Hindlimb muscle (tissue), 1 donor: ENCODE data around the gene CAVIN2. TPM values are rescaled to one million over a fixed set of nuclear protein-coding genes. Genes with fewer than 3 reads are reported as not detected.

Source experiments
- DNase-seq: peaks from one replicate; pipeline ENCODE4 v3.0.0-alpha.2; 2013
- polyA plus RNA-seq: library from polyadenylated mRNA; unstranded; fragments of 120-200 nt; gene quantifications from one replicate; pipeline ENCODE4 v1.2.1, GENCODE V29; 2013; ENCODE audit not compliant: insufficient read length

The CAVIN2 gene, protein sequence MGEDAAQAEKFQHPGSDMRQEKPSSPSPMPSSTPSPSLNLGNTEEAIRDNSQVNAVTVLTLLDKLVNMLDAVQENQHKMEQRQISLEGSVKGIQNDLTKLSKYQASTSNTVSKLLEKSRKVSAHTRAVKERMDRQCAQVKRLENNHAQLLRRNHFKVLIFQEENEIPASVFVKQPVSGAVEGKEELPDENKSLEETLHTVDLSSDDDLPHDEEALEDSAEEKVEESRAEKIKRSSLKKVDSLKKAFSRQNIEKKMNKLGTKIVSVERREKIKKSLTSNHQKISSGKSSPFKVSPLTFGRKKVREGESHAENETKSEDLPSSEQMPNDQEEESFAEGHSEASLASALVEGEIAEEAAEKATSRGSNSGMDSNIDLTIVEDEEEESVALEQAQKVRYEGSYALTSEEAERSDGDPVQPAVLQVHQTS
- polyA plus RNA-seq, result 41.4 TPM

GRCh38 chr2:191846515-191847476 lies at the start of gene CAVIN2:
Gene CAVIN2, minus strand, starts transcription at chr2:191847088. Its CDS starts 163 bp downstream, at chr2:191846925.
- peak; percentile 72 for DNase-seq

DNA sequence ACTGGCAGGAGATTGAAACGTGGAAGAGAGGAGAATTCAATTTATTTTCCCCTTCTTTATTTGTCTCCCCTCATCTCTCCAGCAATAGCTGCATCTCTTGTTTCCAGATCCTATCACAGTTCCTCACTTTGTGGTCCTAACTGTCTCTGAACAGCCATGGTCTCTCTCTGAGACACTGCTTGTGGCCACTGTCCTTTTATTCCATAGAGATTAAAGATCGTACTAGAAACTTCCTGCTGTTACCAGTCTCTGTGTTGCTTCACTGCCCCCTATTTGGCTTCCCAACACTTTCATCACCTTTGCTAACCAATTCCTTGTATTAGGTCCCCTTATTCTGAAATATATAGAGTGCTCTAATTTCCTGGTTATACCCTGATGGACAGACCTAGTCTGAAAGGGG lies 48.9 kb upstream of the CAVIN2 start:
- no peak for DNase-seq

GRCh38 chr2:191895195-191895594 lies 48.3 kb upstream of the CAVIN2 start:
- DNase-seq, result no peak

DNA sequence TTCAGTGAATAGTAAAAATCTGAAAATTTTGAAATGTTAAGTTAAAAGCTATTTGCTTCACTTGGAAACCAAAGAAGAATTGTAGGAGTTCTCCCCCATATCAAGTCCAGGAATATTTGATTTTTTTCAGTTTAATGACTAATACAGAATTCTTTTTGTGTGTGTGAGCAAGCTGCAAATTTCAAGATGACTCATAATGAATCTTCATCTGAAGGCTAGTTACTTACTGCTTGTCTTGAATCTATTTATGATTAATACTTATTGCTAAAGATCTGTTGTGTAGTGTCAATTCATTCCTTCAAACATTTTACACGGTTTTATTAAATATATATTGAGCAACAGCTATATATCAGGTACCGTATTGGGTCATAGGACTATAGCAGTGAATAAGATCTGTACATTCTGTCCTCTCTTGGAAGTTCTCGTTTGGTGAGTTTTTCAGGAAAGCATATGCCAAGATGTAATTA lies 47.8 kb upstream of the CAVIN2 start:
- no peak for DNase-seq

DNA sequence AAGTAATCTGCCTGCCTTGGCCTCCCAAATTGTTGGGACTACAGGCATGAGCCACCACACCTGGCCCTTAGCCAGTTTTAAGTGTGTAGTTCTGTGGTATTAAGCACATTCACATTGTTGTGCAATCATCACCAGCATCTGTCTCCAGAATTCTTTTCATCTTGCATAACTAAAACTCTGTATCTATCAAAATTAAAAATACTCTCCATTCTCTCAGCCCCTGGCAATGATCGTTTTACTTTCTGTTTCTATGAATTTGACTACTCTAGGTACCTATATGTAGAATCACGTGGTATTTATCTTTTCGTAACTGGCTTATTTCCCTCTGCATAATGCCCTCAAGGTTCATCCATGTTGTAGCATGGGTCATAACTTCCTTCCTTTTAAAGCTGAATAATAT lies 45.5 kb upstream of the CAVIN2 start:
- DNase-seq, result no peak

GRCh38 chr2:191891656-191892055 lies 44.8 kb upstream of the CAVIN2 start:
- DNase-seq, result no peak

- DNase-seq, result no peak
These were observed 43.0 kb upstream of the CAVIN2 start for GRCh38 chr2:191889931-191890330.

DNA sequence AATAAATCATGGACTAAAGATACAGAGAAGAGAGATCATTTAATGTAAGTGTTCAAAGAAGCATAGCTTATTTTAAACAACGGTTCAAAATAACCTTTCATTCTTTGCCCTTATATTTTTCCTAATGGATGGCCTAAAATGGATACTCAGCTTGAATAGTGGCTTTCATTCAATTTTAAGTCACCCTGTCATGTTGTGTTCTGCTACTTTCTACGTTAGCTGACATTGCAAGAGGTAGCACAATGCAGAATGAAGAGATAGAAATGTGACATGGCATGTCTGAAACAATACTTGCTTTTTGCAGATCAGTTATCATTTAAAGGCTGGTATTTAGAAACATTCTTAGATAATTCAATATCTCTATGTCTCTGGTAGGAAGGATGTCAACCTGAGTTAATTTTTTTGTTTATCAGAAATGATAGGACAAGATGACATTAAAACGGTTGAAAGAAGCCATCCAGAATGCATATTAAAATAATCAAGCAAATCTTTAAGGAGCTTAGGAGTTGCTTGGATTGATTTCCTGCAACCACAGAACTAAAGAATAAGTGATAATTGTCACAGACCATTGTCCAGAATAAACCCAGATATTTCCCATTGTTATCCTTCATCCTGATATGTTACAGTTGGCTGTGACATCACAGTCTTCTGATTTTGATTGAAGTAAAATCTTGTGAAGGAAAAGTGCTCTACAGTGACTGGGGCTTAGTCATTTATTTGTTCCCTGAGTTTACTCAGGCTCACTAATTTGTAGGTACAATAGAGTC lies 41.7 kb upstream of the CAVIN2 start:
- no peak for DNase-seq

- DNase-seq, result no peak
These were observed 38.8 kb upstream of the CAVIN2 start for GRCh38 chr2:191885650-191886049.

- no peak for DNase-seq
These were observed 38.2 kb upstream of the CAVIN2 start for GRCh38 chr2:191885098-191885497.

DNA sequence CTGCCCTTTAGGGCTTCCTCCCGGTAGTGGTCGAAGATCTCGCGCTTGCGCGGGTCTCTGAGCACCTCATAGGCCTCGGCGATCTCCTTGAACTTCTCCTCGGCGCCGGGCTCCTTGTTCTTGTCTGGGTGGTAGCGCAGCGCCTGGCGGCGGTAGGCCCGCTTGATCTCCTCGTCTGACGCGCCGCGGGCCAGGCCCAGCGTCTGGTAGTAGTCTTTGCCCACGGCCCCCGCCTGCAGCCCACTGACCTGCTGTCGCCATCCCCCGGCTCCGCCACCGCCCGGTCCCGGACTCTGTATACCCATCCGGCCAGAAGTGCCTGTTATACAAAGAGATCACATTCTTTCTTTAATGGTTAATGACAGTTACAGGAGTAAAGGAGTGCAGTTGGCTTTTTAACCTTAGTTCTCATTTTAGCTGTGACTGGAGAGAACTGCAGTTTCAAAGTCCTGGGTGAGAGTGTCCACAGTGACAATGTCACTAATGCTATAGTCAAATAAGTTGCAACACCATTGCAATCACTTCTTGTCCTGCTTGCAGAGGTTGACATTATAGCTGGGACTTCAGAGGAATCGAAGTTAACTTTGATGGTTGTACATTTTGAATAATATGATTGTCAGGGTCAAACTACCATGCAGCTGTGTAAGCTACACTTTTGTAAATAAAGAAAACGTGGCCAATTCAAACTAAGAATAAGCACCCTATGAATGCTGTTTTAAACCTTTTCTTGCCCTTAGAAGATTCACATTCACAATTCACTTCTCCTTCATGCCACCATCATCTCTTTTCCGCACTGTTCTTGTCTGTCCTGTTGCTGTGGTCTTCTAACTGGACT lies 35.3 kb upstream of the CAVIN2 start:
- no peak for DNase-seq

- DNase-seq, result no peak
These were observed 31.8 kb upstream of the CAVIN2 start for GRCh38 chr2:191878548-191879279.

- DNase-seq, result no peak
These were observed 31.0 kb upstream of the CAVIN2 start for GRCh38 chr2:191877875-191878274.

DNA sequence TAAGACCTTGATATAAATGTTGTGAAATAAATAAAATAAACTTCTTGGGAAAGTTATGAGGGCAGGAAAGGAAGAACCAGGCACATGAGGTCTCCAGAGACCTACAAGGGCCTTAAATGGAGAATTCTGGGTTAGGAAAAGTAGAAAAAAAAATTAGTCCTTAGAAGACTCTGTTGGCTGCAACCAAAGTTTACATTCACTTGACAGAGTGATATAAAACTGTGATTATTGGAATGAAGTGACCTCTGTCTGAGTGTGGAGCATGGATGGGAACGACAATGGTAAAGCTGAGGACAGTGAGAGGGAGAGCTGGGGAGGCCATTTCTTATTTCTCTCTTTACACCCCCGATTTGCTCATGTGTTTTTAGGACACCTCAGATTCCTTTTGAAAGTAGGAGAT lies 29.0 kb upstream of the CAVIN2 start:
- DNase-seq, result no peak

GRCh38 chr2:191870744-191871143 lies 23.9 kb upstream of the CAVIN2 start:
- no peak for DNase-seq

DNA sequence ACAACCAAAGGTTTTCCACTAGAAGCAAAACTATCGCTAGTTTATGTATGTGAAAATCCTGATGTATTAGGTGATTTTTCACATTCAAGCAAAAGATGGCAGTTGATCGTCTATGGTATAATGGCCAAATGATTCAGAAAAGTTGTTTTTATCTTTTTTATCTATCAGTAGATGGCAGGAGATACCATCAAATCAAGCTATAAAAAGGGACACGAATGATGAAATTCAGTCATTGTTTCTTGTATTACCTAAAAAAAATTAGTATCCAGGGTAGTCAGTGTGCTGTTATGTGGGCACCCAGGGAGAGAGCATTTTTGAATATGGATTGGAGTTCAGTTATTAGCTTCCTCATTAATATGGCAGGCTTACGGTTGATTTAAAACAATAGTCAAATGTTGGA lies 22.9 kb upstream of the CAVIN2 start:
- no peak for DNase-seq

- no peak for DNase-seq
These were observed 22.3 kb upstream of the CAVIN2 start for GRCh38 chr2:191869178-191869577.

DNA sequence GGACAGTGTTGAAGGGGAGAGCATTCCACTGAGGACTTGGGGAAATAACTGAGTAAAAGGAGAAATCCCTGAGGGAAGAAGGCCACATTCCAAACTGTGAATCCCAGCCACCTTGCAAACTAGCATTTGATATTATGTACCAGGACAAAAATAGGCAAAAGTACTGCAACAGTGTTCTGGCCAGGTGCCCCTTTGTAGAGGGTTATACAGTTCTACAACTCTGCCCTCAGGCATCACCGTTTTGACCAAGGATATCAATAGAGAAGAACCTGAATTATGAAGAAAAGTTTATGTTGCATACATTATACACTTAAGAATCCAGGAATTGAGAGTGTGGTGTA lies 20.6 kb upstream of the CAVIN2 start:
- no peak for DNase-seq

- peak; percentile 69 for DNase-seq
These were observed 20.0 kb upstream of the CAVIN2 start for GRCh38 chr2:191866675-191867506.

GRCh38 chr2:191866195-191866594 lies 19.3 kb upstream of the CAVIN2 start:
- DNase-seq, result no peak
